Measurements from ENCODE around the gene SRSF2. TPM values are rescaled to one million over a fixed set of nuclear protein-coding genes. Genes with fewer than 3 reads are reported as not detected.

Gene SRSF2
- total RNA-seq, 2 donors from 2014 or later: 217 to 316 TPM

DNA sequence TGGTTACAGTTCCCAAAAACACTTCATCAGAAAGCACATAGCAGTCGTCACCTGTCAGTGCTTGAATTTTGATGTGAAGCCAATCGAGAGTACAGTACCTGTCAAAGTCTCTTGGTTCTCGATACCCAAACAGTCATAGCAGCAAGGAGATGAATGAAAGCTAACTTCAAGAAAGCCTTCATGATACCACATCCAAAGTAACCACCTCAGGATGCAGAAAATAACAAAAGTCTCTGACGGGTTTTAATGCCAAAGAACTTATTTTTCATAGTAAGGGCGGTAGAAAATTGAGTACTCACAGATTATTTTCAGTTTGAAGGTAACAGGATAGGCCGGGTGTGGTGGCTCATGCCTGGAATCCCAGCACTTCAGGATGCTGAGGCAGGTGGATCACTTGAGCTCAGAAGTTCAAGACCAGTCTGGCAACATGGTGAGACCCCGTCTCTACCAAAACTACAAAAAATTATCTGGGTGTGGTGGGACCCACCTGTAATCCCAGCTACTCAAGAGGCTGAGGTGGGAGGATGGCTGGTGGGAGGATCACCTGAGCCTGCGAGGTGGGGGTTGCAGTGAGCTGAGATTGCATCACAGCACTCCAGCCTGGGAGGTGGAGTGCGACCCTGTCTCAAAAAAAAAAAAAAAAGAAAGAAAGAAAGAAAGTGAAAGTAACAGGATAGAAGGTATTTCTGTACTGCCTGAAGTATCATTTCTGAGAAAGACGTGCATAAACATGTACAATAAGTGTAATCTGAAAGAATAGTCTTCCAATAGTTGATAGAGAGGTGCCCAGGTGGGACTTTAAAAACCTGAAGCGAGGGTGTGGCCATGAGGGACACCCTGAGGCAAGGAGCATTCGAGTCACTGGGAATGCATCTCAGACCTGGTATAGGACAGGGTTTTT, 16.2 kb upstream of the SRSF2 start:
- intact Hi-C loops (cut with DNase I): no loop called here
- Histone ChIP-seq H3K36me3 (no peaks in the 10 kb centered on the region), H3K4me1 (replicated peaks) (no peaks in the 10 kb centered on the region), H3K9me3 (no peaks in the 10 kb centered on the region), H3K4me3 (no peak overlapping the region), H3K27me3 (replicated peaks; ENCODE audit: insufficient read depth) (no peaks in the 10 kb centered on the region), H3K27ac (no peak overlapping the region)
- WGBS: 72% methylated on average over 12 of the region's 12 CpGs
- TF ChIP-seq CTCF (IDR thresholded peaks at IDR 0.05): no peak
- DNase-seq (ENCODE audit: low spot score): no peak

GRCh38 chr17:76752006-76752405, 14.9 kb upstream of the SRSF2 start:
- no peak for TF ChIP-seq POLR2AphosphoS5 (IDR thresholded peaks at IDR 0.05)
- no peak for TF ChIP-seq POLR2A (IDR thresholded peaks at IDR 0.05)
- no peak for TF ChIP-seq CTCF (IDR thresholded peaks at IDR 0.05)
- Histone ChIP-seq H3K27me3 (replicated peaks; ENCODE audit: insufficient read depth) (no peaks in the 10 kb centered on the region), H3K9me3 (no peaks in the 10 kb centered on the region), H3K4me3 (no peak overlapping the region), H3K4me1 (replicated peaks) (no peaks in the 10 kb centered on the region), H3K27ac (no peak overlapping the region), H3K36me3 (no peaks in the 10 kb centered on the region)
- DNase-seq (ENCODE audit: low spot score): no peak
- 92% methylated on average over 4 of the region's 4 CpGs for WGBS
- intact Hi-C loops (cut with DNase I): no loop called here

- Histone ChIP-seq H3K27ac (no peak overlapping the region), H3K36me3 (no peaks in the 10 kb centered on the region), H3K4me1 (replicated peaks) (no peaks in the 10 kb centered on the region), H3K27me3 (replicated peaks; ENCODE audit: insufficient read depth) (no peaks in the 10 kb centered on the region), H3K9me3 (no peaks in the 10 kb centered on the region), H3K4me3 (no peak overlapping the region)
- no peak for TF ChIP-seq POLR2AphosphoS5 (IDR thresholded peaks at IDR 0.05)
- TF ChIP-seq CTCF (IDR thresholded peaks at IDR 0.05): no peak
- no peak for TF ChIP-seq POLR2A (IDR thresholded peaks at IDR 0.05)
- intact Hi-C loops (cut with DNase I): no loop called here
- 94% methylated on average over 3 of the region's 3 CpGs for WGBS
- DNase-seq (ENCODE audit: low spot score): no peak
Observed at GRCh38 chr17:76751416-76751993, 14.4 kb upstream of the SRSF2 start.

- Histone ChIP-seq H3K27ac (no peak overlapping the region), H3K27me3 (replicated peaks; ENCODE audit: insufficient read depth) (no peaks in the 10 kb centered on the region), H3K4me3 (no peak overlapping the region), H3K4me1 (replicated peaks) (no peaks in the 10 kb centered on the region), H3K36me3 (no peaks in the 10 kb centered on the region), H3K9me3 (no peaks in the 10 kb centered on the region)
- DNase-seq (ENCODE audit: low spot score): no peak
- intact Hi-C loops (cut with DNase I): no loop called here
- TF ChIP-seq POLR2A (IDR thresholded peaks at IDR 0.05) (no peak), CTCF (IDR thresholded peaks at IDR 0.05) (no peak), POLR2AphosphoS5 (IDR thresholded peaks at IDR 0.05) (no peak)
- 100% methylated on average over 1 of the region's 1 CpG for WGBS
Observed at GRCh38 chr17:76748657-76749056, 11.5 kb upstream of the SRSF2 start.
